A172 (cell line): Measurements from ENCODE around the gene RNPEP. TPM values are rescaled to one million over a fixed set of nuclear protein-coding genes. Genes with fewer than 3 reads are reported as not detected.
"Not testable (repeated sequence)": the region's sequence is repeated elsewhere in the genome, so short reads cannot be mapped to it uniquely, and the experiment has no call there.

Source experiments
- DNase-seq: peaks from one replicate; pipeline ENCODE4 v3.0.0-alpha.2; 2015; ENCODE audit warnings: low spot score
- total RNA-seq: library from RNA; depleted of rRNA; stranded (reverse); fragments of >200 nt; shearing (Covaris generic); gene quantifications from 2 replicates; pipeline ENCODE4 v1.2.3, GENCODE V29; 2014; rRNA removed

The RNPEP gene
- total RNA-seq, 1 experiment from 2014 or later = 112 TPM

GRCh38 chr1:202034683-202035462 is 52.4 kb downstream of the RNPEP start:
- peak; percentile 98 for DNase-seq

- DNase-seq = no peak
These were observed 54.3 kb downstream of the RNPEP start for GRCh38 chr1:202036595-202037387.

- DNase-seq = peak; percentile 68
These were observed 55.4 kb downstream of the RNPEP start for GRCh38 chr1:202037706-202038296.

- DNase-seq = no peak
These were observed 56.4 kb downstream of the RNPEP start for GRCh38 chr1:202038688-202039346.

- no peak for DNase-seq
These were observed 63.3 kb downstream of the RNPEP start for GRCh38 chr1:202045705-202046104.

- no peak for DNase-seq
These were observed 63.8 kb downstream of the RNPEP start for GRCh38 chr1:202046227-202046626.

GRCh38 chr1:202046748-202047708 is 64.6 kb downstream of the RNPEP start:
- DNase-seq = no peak

GRCh38 chr1:202047977-202048376 is 65.5 kb downstream of the RNPEP start:
- DNase-seq = no peak

- no peak for DNase-seq
These were observed 66.7 kb downstream of the RNPEP start for GRCh38 chr1:202049129-202049528.

- DNase-seq = no peak
These were observed 71.6 kb downstream of the RNPEP start for GRCh38 chr1:202054094-202054493.

- not testable (repeated sequence) for DNase-seq
These were observed 72.2 kb downstream of the RNPEP start for GRCh38 chr1:202054673-202055072.

Other genes with a start within 250 kb of the RNPEP start
- gene IPO9, start 153.5 kb upstream of the RNPEP start, total RNA-seq = 41.4 and 44.7 TPM in 2 replicates
- gene SHISA4, start 93.8 kb upstream of the RNPEP start, total RNA-seq = 49.5 and 53.5 TPM in 2 replicates
- gene LMOD1, start 36.1 kb upstream of the RNPEP start, total RNA-seq = not detected in 2 replicates
- 221 and 246 TPM in 2 replicates for gene TIMM17A, start 27.1 kb upstream of the RNPEP start, total RNA-seq
- 8.9 and 39.4 TPM in 2 replicates for gene ELF3, start 27.9 kb downstream of the RNPEP start, total RNA-seq
- gene GPR37L1, start 140.3 kb downstream of the RNPEP start, total RNA-seq = 0.03 and 0.60 TPM in 2 replicates
- gene ARL8A, start 162.1 kb downstream of the RNPEP start, total RNA-seq = 42.6 and 57.9 TPM in 2 replicates
- not detected in 2 replicates for gene PTPN7, start 178.0 kb downstream of the RNPEP start, total RNA-seq
- not detected in 2 replicates for gene LGR6, start 211.2 kb downstream of the RNPEP start, total RNA-seq